Trophoblast cell (in vitro differentiated cells and primary cell): ENCODE data around the gene FLVCR2. TPM values are rescaled to one million over a fixed set of nuclear protein-coding genes. Genes with fewer than 3 reads are reported as not detected.

Source experiments
- DNase-seq, 2 donors: peaks; one replicate each; pipeline ENCODE4 v3.0.0-alpha.2; 2016
- H2AFZ ChIP-seq: 2 replicates; pipeline ENCODE4 v1.6.1; 2013; ENCODE audit warnings: low read length, moderate library complexity, mild to moderate bottlenecking; ENCODE audit not compliant: insufficient read depth, poor library complexity
- H2AK5ac ChIP-seq: 2 replicates; pipeline ENCODE4 v1.6.1; 2013; ENCODE audit warnings: mild to moderate bottlenecking, low read length
- H2BK120ac ChIP-seq: 2 replicates; pipeline ENCODE4 v1.6.1; 2013; ENCODE audit warnings: low read length, mild to moderate bottlenecking, moderate library complexity; ENCODE audit not compliant: insufficient read depth, poor library complexity
- H2BK12ac ChIP-seq: 2 replicates; pipeline ENCODE4 v1.6.1; 2013; ENCODE audit warnings: mild to moderate bottlenecking, low read length, moderate library complexity
- H2BK5ac ChIP-seq: 2 replicates; pipeline ENCODE4 v1.6.1; 2013; ENCODE audit warnings: low read length, low read depth, moderate library complexity, mild to moderate bottlenecking; ENCODE audit not compliant: poor library complexity
- H3K14ac ChIP-seq: 2 replicates; pipeline ENCODE4 v1.6.1; 2013; ENCODE audit warnings: mild to moderate bottlenecking, low read length
- H3K18ac ChIP-seq: 2 replicates; pipeline ENCODE4 v1.6.1; 2013; ENCODE audit warnings: mild to moderate bottlenecking, low read length
- H3K23ac ChIP-seq: 2 replicates; pipeline ENCODE4 v1.6.1; 2013; ENCODE audit warnings: low read length
- H3K27ac ChIP-seq: 2 replicates; pipeline ENCODE4 v1.5.1; 2013; ENCODE audit warnings: low read depth, mild to moderate bottlenecking, inconsistent platforms, low read length, moderate library complexity
- H3K27me3 ChIP-seq: 2 replicates; pipeline ENCODE4 v1.6.1; 2013; ENCODE audit warnings: inconsistent platforms, mild to moderate bottlenecking, low read length, moderate library complexity; ENCODE audit not compliant: insufficient read depth
- H3K36me3 ChIP-seq, 2 experiments: 1 replicate in 1 of 2; 2 replicates in 1 of 2; pipeline ENCODE4 v1.6.1; 2013; ENCODE audit warnings: low read length in 2 of 2, mild to moderate bottlenecking in 2 of 2, moderate library complexity in 1 of 2; ENCODE audit not compliant: insufficient read depth in 2 of 2, control insufficient read depth in 1 of 2
- H3K4ac ChIP-seq: 2 replicates; pipeline ENCODE4 v1.6.1; 2013; ENCODE audit warnings: low read depth, mild to moderate bottlenecking, low read length, moderate library complexity
- H3K4me1 ChIP-seq, 2 experiments: 1 replicate in 1 of 2; 2 replicates in 1 of 2; pipeline ENCODE4 v1.6.1; 2013; ENCODE audit warnings: low read length in 2 of 2, mild to moderate bottlenecking in 2 of 2, moderate library complexity in 1 of 2; ENCODE audit not compliant: insufficient read depth in 2 of 2, control insufficient read depth in 1 of 2
- H3K4me2 ChIP-seq: 2 replicates; pipeline ENCODE4 v1.6.1; 2013; ENCODE audit warnings: inconsistent platforms, mild to moderate bottlenecking, low read length, moderate library complexity
- H3K4me3 ChIP-seq: 2 replicates; pipeline ENCODE4 v1.5.1; 2013; ENCODE audit warnings: mild to moderate bottlenecking, low read depth, low read length, inconsistent platforms
- H3K79me1 ChIP-seq: one replicate; pipeline ENCODE4 v1.6.1; 2013; ENCODE audit warnings: low read length
- H3K79me2 ChIP-seq: 2 replicates; pipeline ENCODE4 v1.6.1; 2013; ENCODE audit warnings: low read length, mild to moderate bottlenecking; ENCODE audit not compliant: control insufficient read depth, insufficient read depth, poor library complexity
- H3K9ac ChIP-seq: 2 replicates; pipeline ENCODE4 v1.6.1; 2013; ENCODE audit warnings: mild to moderate bottlenecking, low read length
- H3K9me3 ChIP-seq: 2 replicates; pipeline ENCODE4 v1.6.1; 2013; ENCODE audit warnings: low read depth, mild to moderate bottlenecking, control low read depth, inconsistent platforms, low read length; ENCODE audit not compliant: insufficient read depth
- H4K12ac ChIP-seq: 2 replicates; pipeline ENCODE4 v1.6.1; 2013; ENCODE audit warnings: low read depth, mild to moderate bottlenecking, low read length, moderate library complexity
- H4K8ac ChIP-seq: 2 replicates; pipeline ENCODE4 v1.6.1; 2013; ENCODE audit warnings: low read depth, mild to moderate bottlenecking, low read length, moderate library complexity
- H4K91ac ChIP-seq: one replicate; pipeline ENCODE4 v1.6.1; 2013; ENCODE audit warnings: low read depth, mild to moderate bottlenecking, low read length, moderate library complexity
- WGBS: extraction: QIAGEN DNeasy Blood & Tissue Kit; methylation state at CpG from one replicate; pipeline ENCODE4 v1.1.7; 2013; ENCODE audit warnings: missing lambda C conversion rate; ENCODE audit not compliant: insufficient read length, insufficient coverage; ENCODE audit errors: extremely low coverage; 5-methylcytosine and 5-hydroxymethylcytosine counted together
- polyA plus RNA-seq: library from polyadenylated mRNA; stranded (reverse); fragments of 200-250 nt; gene quantifications from 2 replicates; pipeline ENCODE4 v1.2.3, GENCODE V29; 2013

FLVCR2 gene
- polyA plus RNA-seq = 23.1 and 26.4 TPM in 2 replicates

- H3K23ac ChIP-seq = no peak within 1 kb of the TSS
- H3K79me1 ChIP-seq = peaks cover 5% of the 10 kb centered on the region
- peak within 1 kb of the TSS; percentile 19 for H4K12ac ChIP-seq
- H3K4me1 ChIP-seq = peaks cover 10% of the 10 kb centered on the region in 2 experiments
- H3K9ac ChIP-seq = peak within 1 kb of the TSS; percentile 18
- peak within 1 kb of the TSS; percentile 75 for H3K4me3 ChIP-seq
- H2BK12ac ChIP-seq = no peak within 1 kb of the TSS
- H3K27ac ChIP-seq = peak within 1 kb of the TSS; percentile 70
- peak within 1 kb of the TSS; percentile 9 for H2AK5ac ChIP-seq
- H3K18ac ChIP-seq = peak within 1 kb of the TSS; percentile 26
- H3K4ac ChIP-seq = peak within 1 kb of the TSS; percentile 23
- no peaks in the 10 kb centered on the region for H3K27me3 ChIP-seq
- peak within 1 kb of the TSS; percentile 99 for H3K4me2 ChIP-seq
- peaks cover 4% of the 10 kb centered on the region for H3K79me2 ChIP-seq
- peak within 1 kb of the TSS; percentile 48 for H4K8ac ChIP-seq
- DNase-seq = peak; percentile 88 to 89
- peak within 1 kb of the TSS; percentile 12 for H2BK120ac ChIP-seq
- H3K36me3 ChIP-seq = no peaks in the 10 kb centered on the region
- H3K9me3 ChIP-seq = no peaks in the 10 kb centered on the region
- WGBS = no CpG with 5 or more reads among the region's 49 CpGs
- peak within 1 kb of the TSS; percentile 21 for H4K91ac ChIP-seq
- peak within 1 kb of the TSS; percentile 61 for H2AFZ ChIP-seq
- peak within 1 kb of the TSS; percentile 45 for H3K14ac ChIP-seq
- peak within 1 kb of the TSS; percentile 25 for H2BK5ac ChIP-seq
Observed at GRCh38 chr14:75578102-75578785, at the start of gene FLVCR2. Gene FLVCR2 (plus strand): TSS chr14:75578620. CDS start chr14:75578973, 353 bp downstream.

GRCh38 chr14:75531256-75531655, 47.2 kb upstream of the FLVCR2 start:
- Histone ChIP-seq H2BK120ac (no peak overlapping the region), H3K27ac (no peak overlapping the region), H3K4me1 (no peaks in the 10 kb centered on the region), H3K27me3 (no peaks in the 10 kb centered on the region), H3K79me1 (no peaks in the 10 kb centered on the region), H3K14ac (no peak overlapping the region), H4K8ac (no peak overlapping the region), H3K4me3 (no peak overlapping the region), H2BK12ac (no peak overlapping the region), H2AFZ (no peak overlapping the region), H3K4ac (no peak overlapping the region), H3K23ac (no peak overlapping the region), H4K12ac (no peak overlapping the region), H3K9ac (no peak overlapping the region), H2BK5ac (peak overlapping the region; percentile 28), H3K18ac (no peak overlapping the region), H4K91ac (peak overlapping the region; percentile 21), H3K36me3 (no peaks in the 10 kb centered on the region), H2AK5ac (no peak overlapping the region), H3K4me2 (no peak overlapping the region), H3K9me3 (no peaks in the 10 kb centered on the region), H3K79me2 (no peaks in the 10 kb centered on the region)
- DNase-seq = no peak
- no CpG with 5 or more reads among the region's 3 CpGs for WGBS

DNA sequence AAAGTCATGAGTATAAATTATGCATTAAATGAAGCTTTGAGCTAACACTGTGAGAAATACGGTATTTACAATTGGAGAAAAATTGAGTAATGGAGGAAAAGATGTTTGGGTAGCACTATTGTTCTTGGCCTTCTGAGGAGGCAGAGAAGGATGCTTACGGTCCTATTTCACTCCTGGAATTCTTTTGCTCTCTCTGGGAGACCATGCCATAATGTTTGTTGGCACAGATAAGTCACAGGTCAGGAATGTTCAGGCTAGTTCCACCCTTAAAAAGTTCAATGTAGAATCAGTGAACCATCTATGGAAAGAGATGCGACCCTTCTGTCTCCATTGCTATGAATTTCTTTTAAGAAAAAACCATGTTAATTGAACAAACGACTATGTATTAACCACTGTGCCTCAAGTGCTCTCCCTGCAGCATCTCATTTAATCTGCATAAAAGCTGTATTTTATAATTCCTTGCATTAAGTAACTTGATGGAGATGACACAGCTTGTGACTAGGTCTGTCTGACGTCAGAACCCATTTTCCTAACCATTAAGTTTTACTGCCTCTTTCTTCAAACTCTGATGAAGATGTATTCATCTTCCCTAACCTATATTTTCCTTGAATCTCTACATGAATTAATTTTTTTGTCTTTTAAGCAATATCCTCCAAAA, 46.6 kb upstream of the FLVCR2 start:
- WGBS = no CpG with 5 or more reads among the region's 5 CpGs

DNA sequence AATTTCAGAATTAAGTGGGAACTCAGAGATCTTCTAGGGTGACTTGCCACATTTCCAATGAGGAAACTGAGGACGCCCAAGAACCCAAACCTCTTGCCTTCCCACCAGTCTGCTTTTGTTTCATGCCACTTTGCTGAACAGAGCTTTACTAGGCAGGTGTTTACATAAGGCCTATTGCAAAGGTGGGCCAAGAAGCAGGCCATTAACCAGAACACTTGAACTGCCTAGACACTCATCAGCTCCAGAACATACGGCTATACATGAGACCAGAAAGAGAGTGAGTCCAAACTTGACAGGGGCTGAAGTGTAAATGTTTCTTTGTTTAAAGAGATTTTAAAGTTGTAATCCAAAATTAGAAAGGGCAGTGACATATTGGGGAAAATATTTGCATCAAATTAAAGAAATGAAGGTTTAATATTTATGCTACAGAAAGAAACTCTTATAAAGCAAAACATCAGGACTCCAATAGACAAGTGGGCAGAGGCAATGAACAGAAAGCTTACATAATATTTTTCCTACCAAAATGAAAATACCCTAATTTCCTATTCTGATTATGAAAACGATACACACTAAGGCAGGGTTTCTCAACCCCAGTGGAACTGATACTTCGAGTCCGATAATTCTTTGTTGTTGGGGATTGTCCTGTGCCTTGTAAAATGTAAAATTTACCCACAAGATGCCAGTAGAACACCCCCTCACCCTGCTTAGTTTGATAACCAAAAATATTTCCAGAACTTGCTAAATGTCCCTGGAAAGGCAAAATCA, 44.4 kb upstream of the FLVCR2 start:
- no peak overlapping the region for H3K23ac ChIP-seq

More for the DNA sequence above, 46.6 kb upstream of the FLVCR2 start:
- Histone ChIP-seq H3K4me2 (no peak overlapping the region), H2BK5ac (no peak overlapping the region), H3K14ac (no peak overlapping the region), H2AFZ (no peak overlapping the region), H2BK120ac (no peak overlapping the region), H4K91ac (no peak overlapping the region), H4K8ac (no peak overlapping the region), H3K18ac (no peak overlapping the region), H3K4ac (no peak overlapping the region), H3K4me3 (no peak overlapping the region), H3K23ac (no peak overlapping the region), H3K79me1 (no peaks in the 10 kb centered on the region), H2BK12ac (no peak overlapping the region), H3K27me3 (no peaks in the 10 kb centered on the region), H3K36me3 (no peaks in the 10 kb centered on the region), H3K9ac (no peak overlapping the region), H3K79me2 (no peaks in the 10 kb centered on the region), H2AK5ac (no peak overlapping the region), H3K4me1 (no peaks in the 10 kb centered on the region), H4K12ac (no peak overlapping the region), H3K27ac (no peak overlapping the region), H3K9me3 (no peaks in the 10 kb centered on the region)
- peak in 1 of 2 donors; percentile 18 for DNase-seq

More for the DNA sequence above, 44.4 kb upstream of the FLVCR2 start:
- no peak for DNase-seq
- no peak overlapping the region for H4K8ac ChIP-seq
- no peak overlapping the region for H3K4me2 ChIP-seq
- no peaks in the 10 kb centered on the region for H3K36me3 ChIP-seq
- H3K27me3 ChIP-seq = no peaks in the 10 kb centered on the region
- H2BK12ac ChIP-seq = no peak overlapping the region
- no peaks in the 10 kb centered on the region for H3K79me1 ChIP-seq
- no peak overlapping the region for H3K9ac ChIP-seq
- no peak overlapping the region for H4K12ac ChIP-seq
- H2AFZ ChIP-seq = no peak overlapping the region
- no peak overlapping the region for H2BK5ac ChIP-seq
- no peak overlapping the region for H4K91ac ChIP-seq
- no peaks in the 10 kb centered on the region for H3K4me1 ChIP-seq
- H3K14ac ChIP-seq = no peak overlapping the region
- no CpG with 5 or more reads among the region's 5 CpGs for WGBS
- H3K27ac ChIP-seq = no peak overlapping the region
- no peak overlapping the region for H3K4ac ChIP-seq
- H2BK120ac ChIP-seq = no peak overlapping the region
- no peaks in the 10 kb centered on the region for H3K79me2 ChIP-seq
- H3K18ac ChIP-seq = no peak overlapping the region
- H2AK5ac ChIP-seq = no peak overlapping the region
- no peak overlapping the region for H3K4me3 ChIP-seq
- H3K9me3 ChIP-seq = no peaks in the 10 kb centered on the region
